Uterus (tissue), 4 donors: ENCODE data around the gene TRPC4. TPM values are rescaled to one million over a fixed set of nuclear protein-coding genes. Genes with fewer than 3 reads are reported as not detected.

Experiments
- DNase-seq, 2 donors: peaks; one replicate each; pipeline ENCODE4 v3.0.0-alpha.2; 2019 to 2020
- H3K27ac ChIP-seq, 2 donors: fragments of 200-600 bp; sonication (generic); 1 replicate in 1 of 2; 2 replicates in 1 of 2; pipeline ENCODE4 v1.5.1; 2016 to 2018
- H3K27me3 ChIP-seq, 2 donors: fragments of 200-600 bp; sonication (generic); one replicate each; pipeline ENCODE4 v1.5.1; 2018 to 2019; ENCODE audit warnings: control low read depth in 1 of 2
- H3K36me3 ChIP-seq, 2 donors: fragments of 200-600 bp; sonication (generic); one replicate each; pipeline ENCODE4 v1.5.1; 2019; ENCODE audit warnings: control low read depth in 1 of 2
- H3K4me1 ChIP-seq, 2 donors: fragments of 200-600 bp; sonication (generic); one replicate each; pipeline ENCODE4 v1.5.1; 2018 to 2019; ENCODE audit warnings: control low read depth in 1 of 2
- H3K4me3 ChIP-seq, 2 donors: fragments of 200-600 bp; sonication (generic); 1 replicate in 1 of 2; 2 replicates in 1 of 2; pipeline ENCODE4 v1.5.1; 2018 to 2019; ENCODE audit warnings: mild to moderate bottlenecking in 1 of 2
- H3K9me3 ChIP-seq, 2 donors: fragments of 200-600 bp; sonication (generic); one replicate each; pipeline ENCODE4 v1.5.1; 2019; ENCODE audit warnings: control low read depth in 1 of 2
- POLR2A ChIP-seq, 2 donors: fragments of 450-650 bp; IDR thresholded peaks; one replicate each; pipeline ENCODE4 v1.6.1; 2016; ENCODE audit warnings: antibody characterized with exemption in 2 of 2, mild to moderate bottlenecking in 1 of 2, moderate library complexity in 1 of 2
- intact Hi-C: fragments of 100-400 bp; cut with DNase I; formaldehyde crosslinking; loops from one replicate; pipeline ENCODE4 v1.15.1; 2023; ENCODE audit warnings: low total_unique reads
- total RNA-seq, 4 donors: library from RNA; depleted of rRNA in 3 of 4; stranded (reverse); fragments of >200 nt in 3 of 4; gene quantifications; one replicate each; pipeline versions ENCODE4 v1.1.0 to v1.2.4, GENCODE V29; 2014 to 2023
- TF ChIP-seq, protein P1 (sequence below), 4 experiments: fragments of 200-600 bp in 2 of 4; fragments of 450-650 bp in 2 of 4; sonication (generic) in 2 of 4; IDR thresholded peaks; one replicate each; pipeline ENCODE4 v1.5.1; 2016 to 2019; ENCODE audit warnings: antibody characterized with exemption in 4 of 4, mild to moderate bottlenecking in 2 of 4, moderate library complexity in 1 of 4
- donor health status: DM: yes; HTN: yes; CAD: no.

The TRPC4 gene
- total RNA-seq, 4 donors from 2014 or later: 2.4 to 13.4 (median 12.9) TPM

DNA sequence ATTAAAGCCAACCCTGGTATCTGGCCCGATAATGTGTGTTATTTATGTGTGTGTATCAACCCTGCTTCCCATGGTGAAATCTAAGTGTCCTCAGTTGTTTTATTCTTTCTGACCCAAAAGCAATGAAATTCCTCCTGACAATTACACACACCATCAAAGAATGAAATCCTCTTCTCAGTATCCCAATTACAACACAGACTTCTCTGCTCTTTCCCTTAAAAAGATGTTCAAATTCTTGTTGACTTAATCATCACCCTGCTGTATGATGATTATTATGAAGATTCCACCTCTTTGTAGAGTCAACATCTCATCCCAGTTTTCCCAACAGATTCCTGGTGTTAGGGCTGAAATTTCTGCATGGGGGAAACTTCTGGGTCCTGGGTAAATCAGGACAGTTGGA is 8.9 kb upstream of the TRPC4 start:
- TF ChIP-seq, protein P1, sequence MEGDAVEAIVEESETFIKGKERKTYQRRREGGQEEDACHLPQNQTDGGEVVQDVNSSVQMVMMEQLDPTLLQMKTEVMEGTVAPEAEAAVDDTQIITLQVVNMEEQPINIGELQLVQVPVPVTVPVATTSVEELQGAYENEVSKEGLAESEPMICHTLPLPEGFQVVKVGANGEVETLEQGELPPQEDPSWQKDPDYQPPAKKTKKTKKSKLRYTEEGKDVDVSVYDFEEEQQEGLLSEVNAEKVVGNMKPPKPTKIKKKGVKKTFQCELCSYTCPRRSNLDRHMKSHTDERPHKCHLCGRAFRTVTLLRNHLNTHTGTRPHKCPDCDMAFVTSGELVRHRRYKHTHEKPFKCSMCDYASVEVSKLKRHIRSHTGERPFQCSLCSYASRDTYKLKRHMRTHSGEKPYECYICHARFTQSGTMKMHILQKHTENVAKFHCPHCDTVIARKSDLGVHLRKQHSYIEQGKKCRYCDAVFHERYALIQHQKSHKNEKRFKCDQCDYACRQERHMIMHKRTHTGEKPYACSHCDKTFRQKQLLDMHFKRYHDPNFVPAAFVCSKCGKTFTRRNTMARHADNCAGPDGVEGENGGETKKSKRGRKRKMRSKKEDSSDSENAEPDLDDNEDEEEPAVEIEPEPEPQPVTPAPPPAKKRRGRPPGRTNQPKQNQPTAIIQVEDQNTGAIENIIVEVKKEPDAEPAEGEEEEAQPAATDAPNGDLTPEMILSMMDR (IDR thresholded peaks at IDR 0.05): no peak
- no peak for TF ChIP-seq POLR2A (IDR thresholded peaks at IDR 0.05)
- intact Hi-C loops: no loop called here
- Histone ChIP-seq H3K27ac (no peak overlapping the region), H3K4me3 (no peak overlapping the region), H3K4me1 (no peaks in the 10 kb centered on the region), H3K36me3 (no peaks in the 10 kb centered on the region), H3K9me3 (no peaks in the 10 kb centered on the region), H3K27me3 (no peaks in the 10 kb centered on the region)
- no peak for DNase-seq

DNA sequence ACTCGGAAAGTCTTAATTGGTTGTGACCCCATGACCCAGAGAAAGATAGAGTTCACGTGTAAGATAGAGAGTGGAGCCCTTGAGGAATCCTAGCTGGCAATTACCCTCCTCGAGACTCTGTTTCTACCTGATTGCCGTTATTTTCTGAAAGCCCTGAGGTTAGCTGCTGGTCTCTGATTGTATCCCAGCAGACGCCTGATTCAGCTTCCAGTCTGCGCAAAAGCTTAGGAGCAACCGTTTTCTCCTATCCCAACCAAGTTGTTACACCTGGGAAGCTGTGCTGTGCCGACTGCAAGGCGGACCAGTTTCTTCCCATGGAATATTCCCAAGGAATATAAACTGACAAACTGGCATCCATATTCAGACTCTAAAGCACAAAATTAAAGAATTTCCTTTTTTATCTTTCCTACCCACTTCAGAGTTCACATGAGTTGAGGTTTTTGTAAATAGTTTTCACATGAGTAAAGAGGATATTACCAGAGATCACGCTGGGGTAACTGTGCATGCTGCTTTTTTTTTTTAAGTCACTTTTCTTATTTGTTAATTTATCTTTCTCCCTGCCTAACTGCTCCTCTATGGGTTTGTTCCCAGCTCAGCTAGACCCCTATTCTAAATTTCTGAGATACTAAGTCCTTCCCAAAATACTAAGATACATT is 1.5 kb upstream of the TRPC4 start:
- H3K9me3 ChIP-seq: no peaks in the 10 kb centered on the region
- H3K4me3 ChIP-seq: peak overlapping the region in 1 of 2 donors; percentile 58
- intact Hi-C loops: no loop called here
- H3K27me3 ChIP-seq: no peaks in the 10 kb centered on the region
- TF ChIP-seq, protein P1 (IDR thresholded peaks at IDR 0.05): no peak
- TF ChIP-seq POLR2A (IDR thresholded peaks at IDR 0.05): no peak
- H3K4me1 ChIP-seq: no peaks in the 10 kb centered on the region
- no peak for DNase-seq
- peak overlapping the region; percentile 84 for H3K27ac ChIP-seq
- H3K36me3 ChIP-seq: no peaks in the 10 kb centered on the region

DNA sequence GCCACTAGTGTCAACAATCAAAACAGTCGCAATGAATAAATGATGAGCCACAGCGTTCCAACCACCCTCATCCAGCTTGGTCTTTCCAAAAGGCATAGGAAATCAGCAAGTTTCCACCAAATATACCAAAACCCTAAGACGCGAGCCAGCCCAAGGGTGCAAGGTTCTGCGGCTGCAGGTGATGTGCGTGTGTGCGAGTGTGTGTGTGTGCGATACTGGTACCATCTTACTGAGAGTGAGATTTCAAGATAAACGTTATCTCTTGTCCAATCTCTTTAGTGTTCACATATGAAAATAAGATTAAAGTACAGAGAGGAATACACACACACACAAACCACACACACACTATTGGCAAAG is 895 bp upstream of the TRPC4 start:
- Histone ChIP-seq H3K36me3 (no peaks in the 10 kb centered on the region), H3K4me3 (peak overlapping the region; percentile 58 to 75), H3K4me1 (no peaks in the 10 kb centered on the region), H3K27me3 (no peaks in the 10 kb centered on the region), H3K9me3 (no peaks in the 10 kb centered on the region), H3K27ac (peak overlapping the region; percentile 84)
- TF ChIP-seq, protein P1 (IDR thresholded peaks at IDR 0.05): no peak
- no peak for TF ChIP-seq POLR2A (IDR thresholded peaks at IDR 0.05)
- no peak for DNase-seq
- intact Hi-C loops: no loop called here

DNA sequence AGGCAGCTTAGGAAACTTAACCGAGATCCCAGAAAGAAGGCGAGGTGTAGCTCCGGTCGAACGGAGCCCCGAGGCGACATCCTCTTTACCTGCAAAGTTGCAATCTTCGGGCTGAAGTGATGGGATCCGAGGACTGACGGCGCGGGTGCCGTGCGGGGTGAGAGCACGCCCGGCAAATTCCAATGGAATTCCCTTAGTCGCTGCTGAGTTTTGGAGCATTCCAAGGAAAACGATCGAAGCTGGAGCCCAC is 141 bp downstream of the TRPC4 start:
- Histone ChIP-seq H3K27me3 (no peaks in the 10 kb centered on the region), H3K27ac (peak overlapping the region; percentile 84), H3K36me3 (no peaks in the 10 kb centered on the region), H3K9me3 (no peaks in the 10 kb centered on the region), H3K4me3 (peak overlapping the region; percentile 58 to 75), H3K4me1 (no peaks in the 10 kb centered on the region)
- TF ChIP-seq, protein P1 (IDR thresholded peaks at IDR 0.05): no peak
- no peak for TF ChIP-seq POLR2A (IDR thresholded peaks at IDR 0.05)
- DNase-seq: no peak
- intact Hi-C loops: no loop called here

DNA sequence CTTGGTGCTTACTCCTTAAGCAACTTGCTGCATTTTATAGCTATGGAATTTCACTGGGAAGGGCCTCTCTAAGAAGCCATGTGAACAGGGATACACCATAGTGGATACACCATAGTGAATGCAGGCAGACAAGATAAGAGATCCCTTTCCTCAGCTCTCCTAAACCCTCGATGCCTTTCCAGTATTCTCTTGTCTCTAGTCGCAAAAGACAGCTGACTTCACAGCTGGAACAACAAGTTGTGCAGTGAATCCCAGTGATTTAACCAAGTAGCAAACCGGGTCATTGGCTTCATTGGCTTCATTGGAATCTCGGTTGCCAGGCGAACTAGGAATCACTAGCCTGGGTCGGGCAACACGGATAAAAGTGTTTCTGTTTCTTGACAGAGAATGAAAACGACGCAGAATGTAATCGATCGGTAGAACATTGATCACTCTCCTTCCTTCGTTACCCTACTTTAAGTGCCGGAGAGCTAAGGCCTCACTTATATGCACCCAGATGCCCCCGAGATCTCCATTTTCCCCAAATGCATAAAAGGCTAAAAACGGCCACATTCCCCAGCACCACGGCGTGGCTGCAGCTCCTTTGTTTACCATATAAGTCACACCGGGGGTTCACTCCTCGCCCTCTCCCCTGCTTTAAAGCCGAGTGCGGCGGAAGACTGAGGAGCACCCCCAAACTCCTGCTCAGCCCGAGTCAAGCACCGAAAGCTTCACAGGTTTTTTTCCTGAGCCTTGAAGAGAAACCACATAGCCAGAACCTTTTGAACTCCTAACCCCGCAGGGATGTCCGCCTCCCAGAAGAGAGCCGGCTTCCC is 674 bp downstream of the TRPC4 start:
- H3K27me3 ChIP-seq: no peaks in the 10 kb centered on the region
- no peaks in the 10 kb centered on the region for H3K36me3 ChIP-seq
- H3K4me3 ChIP-seq: peak overlapping the region; percentile 58 to 75
- no peak for DNase-seq
- no peaks in the 10 kb centered on the region for H3K4me1 ChIP-seq
- peak overlapping the region; percentile 84 for H3K27ac ChIP-seq
- TF ChIP-seq, protein P1 (IDR thresholded peaks at IDR 0.05): no peak
- H3K9me3 ChIP-seq: no peaks in the 10 kb centered on the region
- intact Hi-C loops: no loop called here
